Endodermal cell (in vitro differentiated cells): Measurements from ENCODE around the gene EEF1B2. TPM values are rescaled to one million over a fixed set of nuclear protein-coding genes. Genes with fewer than 3 reads are reported as not detected.

Experiments
- total RNA-seq, 2 donors: library from RNA; stranded (reverse); fragmentation: NEBNext Ultra II Directional in 1 of 2; extraction: Animal tissue kit (Norgen Biotek cat#: 25700) in 1 of 2; gene quantifications; 2 replicates in 1 of 2; 3 replicates in 1 of 2; pipeline ENCODE4 v1.2.1, GENCODE V29; 2021

Gene EEF1B2
- total RNA-seq, 2 donors from 2014 or later = 518 to 562 TPM

Other genes starting within 250 kb of the EEF1B2 start
- gene INO80D, start 73.7 kb upstream of the EEF1B2 start, total RNA-seq = 10 to 100 TPM; 27.6 to 35.2 TPM
- gene NDUFS1, start 451 bp upstream of the EEF1B2 start, total RNA-seq = 10 to 100 TPM; 88.3 to 91.5 TPM
- gene ZDBF2, start 114.8 kb downstream of the EEF1B2 start, total RNA-seq = 10 to 100 TPM; 14.1 to 27.0 TPM